BJ (cell line): ENCODE measurements around the gene OR8H3. TPM values are rescaled to one million over a fixed set of nuclear protein-coding genes. Genes with fewer than 3 reads are reported as not detected.
"Not testable (repeated sequence)": the region's sequence is repeated elsewhere in the genome, so short reads cannot be mapped to it uniquely, and the experiment has no call there.

ENCODE experiments used
- CTCF ChIA-PET: fragments of 350-600 bp; formaldehyde crosslinking; extraction: SDS; loops from one replicate; lab custom pipeline; 2021; ENCODE audit warnings: antibody characterized with exemption, inconsistent platforms; lab: Yijun Ruan, JAX
- POLR2A ChIA-PET: fragments of 300-600 bp; sonication (Branson Sonifier 250); formaldehyde crosslinking; extraction: SDS; loops from one replicate; lab custom pipeline; 2021; ENCODE audit warnings: antibody characterized with exemption; lab: Charles Lee
- DNase-seq: peaks from one replicate; pipeline ENCODE4 v3.0.0-alpha.2; 2011; ENCODE audit warnings: low read depth
- H3K27me3 ChIP-seq: 2 replicates; pipeline ENCODE4 v1.6.0; 2011; ENCODE audit warnings: low read length; ENCODE audit not compliant: control insufficient read depth, insufficient read depth
- H3K36me3 ChIP-seq: 2 replicates; pipeline ENCODE4 v1.5.1; 2011; ENCODE audit warnings: low read length; ENCODE audit not compliant: control insufficient read depth, insufficient read depth
- H3K4me3 ChIP-seq: 2 replicates; pipeline ENCODE4 v1.5.1; 2011; ENCODE audit warnings: low read depth, mild to moderate bottlenecking, control low read depth, low read length
- CTCF ChIP-seq: IDR thresholded peaks from 2 replicates; pipeline ENCODE4 v1.5.1; 2011; ENCODE audit warnings: low read depth, mild to moderate bottlenecking, control low read depth, inconsistent platforms, low read length, moderate library complexity; ENCODE audit not compliant: insufficient read depth
- polyA minus RNA-seq: library from RNA; depleted of rRNA, polyadenylated mRNA; stranded (reverse); fragments of >200 nt; gene quantifications from 2 replicates; pipeline ENCODE4 v1.2.3, GENCODE V29; 2011; rRNA and poly(A)+ RNA removed
- polyA plus RNA-seq: library from polyadenylated mRNA; depleted of rRNA; stranded (reverse); fragments of >200 nt; gene quantifications from 2 replicates; pipeline ENCODE4 v1.2.3, GENCODE V29; 2011; rRNA removed

Gene OR8H3
- polyA plus RNA-seq, result not detected in 2 replicates
- polyA minus RNA-seq, result not detected in 2 replicates

- TF ChIP-seq CTCF, result no peak
- H3K36me3 ChIP-seq, result no peaks in the 10 kb centered on the region
- H3K27me3 ChIP-seq, result no peaks in the 10 kb centered on the region
- no peak within 1 kb of the TSS for H3K4me3 ChIP-seq
- POLR2A ChIA-PET, result no interaction called here
- CTCF ChIA-PET, result no interaction called here
- DNase-seq, result no peak
These were observed at the start of gene OR8H3 for GRCh38 chr11:56122073-56122472. TSS of gene OR8H3 (plus strand) at chr11:56122373. CDS start at chr11:56122373, 0 bp downstream.

DNA sequence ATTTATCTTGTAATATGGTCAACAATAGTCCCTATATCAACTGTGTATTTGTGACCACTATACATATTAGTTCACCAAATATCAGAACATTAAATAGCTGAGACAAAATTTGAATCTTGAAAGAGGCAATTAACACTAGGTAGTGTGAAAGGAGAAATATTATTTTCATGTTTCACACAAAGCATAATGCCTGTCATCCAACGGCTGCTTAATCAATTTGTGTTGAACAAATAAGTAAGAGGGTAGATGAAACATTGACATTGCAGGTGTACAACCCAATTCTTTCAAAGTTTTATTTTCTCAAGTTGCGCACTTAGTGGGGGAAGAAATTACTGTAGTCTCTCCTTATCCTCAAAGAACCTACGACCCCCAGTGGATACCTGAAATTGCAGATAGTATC, 32.5 kb upstream of the OR8H3 start:
- Histone ChIP-seq H3K27me3 (no peaks in the 10 kb centered on the region), H3K4me3 (no peak overlapping the region), H3K36me3 (no peaks in the 10 kb centered on the region)
- TF ChIP-seq CTCF, result no peak
- ChIA-PET CTCF (no interaction called here), POLR2A (no interaction called here)
- DNase-seq, result no peak

- CTCF ChIA-PET, result no interaction called here
These were observed 29.2 kb upstream of the OR8H3 start, which contains the start of gene OR8I2 for GRCh38 chr11:56093008-56093407. TSS of gene OR8I2 (plus strand) at chr11:56093308. CDS start at chr11:56093308, 0 bp downstream.

GRCh38 chr11:56103210-56103737, 18.9 kb upstream of the OR8H3 start, which contains the start of gene OR8H2:
TSS of gene OR8H2 (plus strand) at chr11:56103687. CDS start at chr11:56105043, 1,356 bp downstream.
- no peaks in the 10 kb centered on the region for H3K27me3 ChIP-seq
- no peaks in the 10 kb centered on the region for H3K36me3 ChIP-seq
- no peak for DNase-seq
- no peak within 1 kb of the TSS for H3K4me3 ChIP-seq
- CTCF ChIA-PET, result no interaction called here
- POLR2A ChIA-PET, result no interaction called here
- TF ChIP-seq CTCF, result no peak

More at GRCh38 chr11:56093008-56093407, 29.2 kb upstream of the OR8H3 start, which contains the start of gene OR8I2:
- POLR2A ChIA-PET, result no interaction called here
- Histone ChIP-seq H3K36me3 (no peaks in the 10 kb centered on the region), H3K27me3 (no peaks in the 10 kb centered on the region), H3K4me3 (no peak within 1 kb of the TSS)
- no peak for DNase-seq
- no peak for TF ChIP-seq CTCF

GRCh38 chr11:56140151-56140661, 18.0 kb downstream of the OR8H3 start, which contains the start of gene OR8J3:
TSS of gene OR8J3 (minus strand) at chr11:56140201. CDS start at chr11:56137718, 2,483 bp downstream.
- no peaks in the 10 kb centered on the region for H3K27me3 ChIP-seq
- POLR2A ChIA-PET, result no interaction called here
- no peak for TF ChIP-seq CTCF
- CTCF ChIA-PET, result no interaction called here
- no peak for DNase-seq
- H3K4me3 ChIP-seq, result no peak within 1 kb of the TSS
- H3K36me3 ChIP-seq, result no peaks in the 10 kb centered on the region

DNA sequence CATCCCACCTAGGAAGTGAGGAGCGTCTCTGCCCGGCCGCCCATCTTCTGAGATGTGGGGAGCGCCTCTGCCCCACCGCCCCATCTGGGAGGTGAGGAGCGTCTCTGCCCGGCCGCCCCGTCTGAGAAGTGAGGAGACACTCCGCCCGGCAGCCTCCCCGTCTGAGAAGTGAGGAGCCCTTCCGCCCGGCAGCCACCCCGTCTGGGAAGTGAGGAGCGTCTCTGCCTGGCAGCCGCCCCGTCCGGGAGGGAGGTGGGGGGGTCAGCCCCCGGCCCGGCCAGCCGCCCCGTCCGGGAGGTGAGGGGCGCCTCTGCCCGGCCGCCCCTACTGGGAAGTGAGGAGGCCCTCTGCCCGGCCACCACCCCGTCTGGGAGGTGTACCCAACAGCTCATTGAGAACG, 21.5 kb downstream of the OR8H3 start:
- CTCF ChIA-PET, H3K36me3 ChIP-seq, H3K27me3 ChIP-seq, H3K4me3 ChIP-seq, DNase-seq, POLR2A ChIA-PET: not testable (repeated sequence)
